Dedifferentiated amniotic fluid mesenchymal stem cell (primary cell): ENCODE results near the gene IL4R.
A peak's percentile ranks its signal among the peaks of the same experiment; 100 is the strongest.

Experiments
- DNase-seq: peaks from one replicate; pipeline ENCODE4 v3.0.0-alpha.2; 2016; ENCODE audit errors: extremely low spot score

Gene IL4R

GRCh38 chr16:27359051-27359450, 45.3 kb downstream of the IL4R start:
- no peak for DNase-seq

DNA sequence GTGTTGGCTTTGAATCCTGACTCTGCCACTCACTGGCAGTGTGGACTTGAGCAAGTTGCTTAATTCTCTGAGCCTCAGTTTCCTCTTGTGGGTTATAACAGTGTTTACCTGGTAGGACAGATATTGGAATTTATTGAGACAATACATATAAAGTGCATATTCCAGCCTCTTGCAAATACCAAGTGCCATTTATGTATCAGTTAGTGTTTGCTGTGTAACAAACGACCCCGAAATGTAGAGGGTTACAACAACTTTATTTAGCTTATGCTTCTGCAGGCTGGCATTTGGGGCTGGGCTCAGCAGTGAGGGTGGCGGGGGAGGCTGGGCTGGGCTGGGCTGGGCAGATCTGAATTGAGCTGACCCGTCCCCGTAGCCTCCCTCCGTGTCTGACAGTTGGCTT, 45.8 kb downstream of the IL4R start:
- DNase-seq, result no peak

GRCh38 chr16:27361987-27362386, 48.2 kb downstream of the IL4R start:
- DNase-seq, result no peak

- DNase-seq, result no peak
Observed at GRCh38 chr16:27362570-27363245, 48.9 kb downstream of the IL4R start.

- DNase-seq, result no peak
Observed at GRCh38 chr16:27363246-27363632, 49.5 kb downstream of the IL4R start.

GRCh38 chr16:27363797-27364196, 50.0 kb downstream of the IL4R start:
- DNase-seq, result no peak

DNA sequence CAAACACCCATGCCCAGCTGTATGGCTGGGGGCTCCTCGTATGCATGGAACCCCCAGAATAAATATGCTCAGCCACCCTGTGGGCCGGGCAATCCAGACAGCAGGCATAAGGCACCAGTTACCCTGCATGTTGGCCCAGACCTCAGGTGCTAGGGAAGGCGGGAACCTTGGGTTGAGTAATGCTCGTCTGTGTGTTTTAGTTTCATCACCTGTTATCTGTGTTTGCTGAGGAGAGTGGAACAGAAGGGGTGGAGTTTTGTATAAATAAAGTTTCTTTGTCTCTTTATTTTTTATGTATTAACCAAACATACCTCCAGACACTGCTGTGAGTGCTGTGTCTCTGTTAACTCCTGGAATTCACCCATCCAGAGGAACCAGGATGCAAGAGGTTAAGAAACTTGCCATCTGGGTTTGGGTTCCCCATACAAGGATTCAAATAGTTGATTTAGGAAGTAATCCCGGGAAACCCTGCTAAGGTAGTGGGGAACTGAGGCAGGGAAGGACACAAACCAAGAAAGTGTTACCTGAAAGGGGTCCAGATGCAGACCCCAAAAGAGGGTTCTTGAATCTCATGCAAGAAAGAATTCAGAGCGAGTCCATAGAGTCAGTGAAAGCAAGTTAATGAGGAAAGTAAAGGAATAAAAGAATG, 50.8 kb downstream of the IL4R start:
- DNase-seq, result no peak

DNA sequence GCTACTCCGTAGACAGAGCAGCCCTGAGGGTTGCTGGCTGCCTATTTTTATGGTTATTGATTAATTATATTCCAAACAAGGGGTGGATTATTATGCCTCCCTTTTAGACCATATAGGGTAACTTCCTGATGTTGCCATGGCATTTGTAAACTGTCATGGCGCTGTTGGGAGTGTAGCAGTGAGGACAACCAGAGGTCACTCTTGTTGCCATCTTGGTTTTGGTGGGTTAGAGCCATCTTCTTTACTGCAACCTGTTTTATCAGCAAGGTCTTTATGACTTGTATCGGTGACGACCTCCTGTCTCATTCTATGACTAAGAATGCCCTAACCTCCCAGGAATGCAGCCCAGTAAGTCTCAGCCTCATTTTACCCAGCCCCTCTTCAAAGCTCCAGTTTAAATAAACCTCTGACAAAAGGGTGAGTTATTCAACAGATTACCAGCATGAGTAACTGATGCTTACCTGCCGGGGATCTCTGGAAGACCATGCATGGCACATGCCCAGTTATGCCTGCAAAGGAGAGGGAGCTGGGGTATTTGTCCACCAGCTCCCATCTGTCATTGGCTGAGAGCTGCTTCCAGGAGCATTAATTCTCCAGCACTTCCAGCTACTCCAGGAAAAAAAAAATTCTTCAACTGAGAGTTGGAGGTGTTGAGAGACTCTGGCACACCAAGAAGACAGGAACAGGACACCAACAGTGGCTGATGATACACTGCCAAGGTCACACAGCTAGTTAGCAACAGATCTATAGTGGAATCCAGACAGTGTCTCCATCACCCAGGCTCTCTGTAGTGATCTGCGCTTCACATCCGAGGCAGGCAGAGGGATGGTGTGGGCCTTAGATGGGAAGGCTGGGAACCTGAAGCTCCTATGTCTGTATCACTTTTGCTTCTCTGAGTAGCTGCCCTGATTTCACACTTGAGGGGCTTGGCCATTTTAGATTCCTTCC, 51.6 kb downstream of the IL4R start:
- DNase-seq, result no peak

GRCh38 chr16:27366687-27367460, 53.1 kb downstream of the IL4R start:
- DNase-seq, result no peak

DNA sequence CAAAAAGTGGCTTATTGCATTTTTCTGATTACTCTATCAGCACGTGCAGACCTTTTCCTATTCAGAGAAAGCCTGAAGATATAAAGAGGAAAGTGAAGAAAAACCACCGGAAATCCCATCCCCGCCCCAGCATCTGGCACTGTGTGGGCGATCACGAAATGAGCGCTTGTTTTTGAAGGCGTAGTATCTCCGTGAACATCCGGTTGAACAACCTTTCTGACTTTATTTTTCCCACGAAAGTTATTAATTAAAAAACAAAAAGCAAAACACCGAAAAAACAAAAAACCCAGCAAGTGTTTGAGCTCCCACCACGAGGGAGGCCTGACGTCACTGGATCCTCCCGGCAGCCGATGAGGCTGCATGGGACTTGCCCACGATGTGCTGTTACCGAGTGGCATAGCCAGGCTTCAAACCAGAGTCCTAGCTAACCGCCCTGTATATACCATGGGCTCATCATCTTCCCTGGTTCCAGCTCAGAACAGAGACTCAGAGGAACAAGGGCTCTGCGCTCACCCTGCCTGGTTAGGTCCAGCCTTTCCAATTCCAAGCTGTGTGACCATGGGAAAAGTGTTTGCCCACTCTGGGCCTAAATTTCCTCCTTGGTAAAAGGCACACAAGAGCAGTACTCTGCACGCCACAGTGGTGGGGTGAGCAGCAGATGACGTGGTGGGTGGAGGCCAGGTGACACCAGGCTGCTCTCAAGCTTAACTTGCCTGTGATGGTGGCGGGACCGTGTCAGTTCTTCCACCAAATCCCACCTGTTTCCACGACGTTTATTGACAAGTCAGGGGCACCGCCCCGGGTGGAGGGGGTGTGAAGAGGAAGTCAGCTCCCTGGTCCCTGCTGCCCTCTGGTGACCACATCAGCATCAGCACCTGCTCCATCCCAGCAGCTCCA, 53.9 kb downstream of the IL4R start:
- peak; percentile 21 for DNase-seq

GRCh38 chr16:27368358-27368722, 54.6 kb downstream of the IL4R start:
- no peak for DNase-seq

DNA sequence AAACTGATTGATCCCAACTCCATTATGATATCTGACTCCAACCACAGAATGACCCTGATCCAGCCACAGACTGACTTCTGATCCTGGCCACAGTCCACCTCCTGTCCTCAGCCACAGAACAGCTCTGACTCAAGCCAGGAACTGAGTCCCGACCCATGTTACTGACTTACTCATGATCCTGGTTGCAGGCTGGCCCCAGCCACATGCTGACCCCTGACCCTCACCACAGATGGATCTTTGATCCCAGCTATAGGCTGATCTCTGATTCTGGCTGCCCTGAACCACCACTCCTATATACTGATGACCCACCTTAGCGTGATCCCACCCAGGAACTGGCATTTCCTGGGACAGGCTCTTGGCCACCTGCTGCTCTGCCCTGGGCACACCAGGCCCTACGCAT, 56.0 kb downstream of the IL4R start:
- no peak for DNase-seq

GRCh38 chr16:27370318-27370717, 56.5 kb downstream of the IL4R start:
- no peak for DNase-seq

DNA sequence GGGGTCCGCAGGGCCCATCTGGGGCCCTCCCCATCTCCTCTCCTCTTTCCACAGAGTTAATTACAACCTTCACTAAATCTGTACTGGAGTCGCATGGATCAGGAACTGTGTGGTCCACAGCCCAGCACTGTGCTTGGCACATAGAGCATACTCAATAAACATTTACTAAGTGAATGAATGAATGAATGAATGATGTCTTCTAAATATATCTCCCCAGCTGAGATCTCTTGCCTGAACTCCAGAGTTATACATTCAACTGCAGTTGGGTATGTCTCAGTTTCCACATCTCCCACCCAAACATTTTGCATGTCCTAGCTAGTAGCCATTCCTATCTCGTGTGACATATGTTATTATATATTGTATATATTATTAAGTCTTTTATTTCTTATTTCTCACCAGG, 59.5 kb downstream of the IL4R start:
- no peak for DNase-seq

DNA sequence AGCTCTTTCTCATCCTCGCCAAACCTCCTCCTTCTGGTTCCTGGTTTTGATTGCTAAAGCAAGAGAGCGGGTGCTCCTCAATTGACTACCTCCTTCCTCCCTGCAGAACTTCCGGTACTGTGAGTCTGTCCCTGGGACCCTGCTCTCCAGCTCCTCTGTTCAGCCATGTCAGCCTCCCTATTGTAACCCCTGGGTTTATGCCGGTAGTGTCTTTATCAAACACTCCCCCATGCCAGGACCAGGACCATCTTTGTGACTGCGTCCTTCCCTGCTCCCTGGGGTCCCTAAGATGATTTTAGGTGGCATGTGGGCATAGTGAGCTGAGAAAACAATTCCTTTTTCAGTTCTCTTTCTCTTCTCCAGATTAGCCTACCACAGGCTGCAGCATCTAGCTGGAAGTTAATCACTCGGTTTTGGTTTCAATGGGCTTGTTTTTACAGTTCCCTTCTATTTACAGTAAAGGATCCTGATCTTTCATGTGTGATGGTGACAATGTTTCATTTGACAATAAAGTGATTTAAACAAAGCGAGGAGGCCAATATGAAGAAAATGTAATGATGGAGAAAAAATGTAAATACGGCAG, 60.5 kb downstream of the IL4R start:
- DNase-seq, result no peak

- DNase-seq, result no peak
Observed at GRCh38 chr16:27374804-27375425, 61.1 kb downstream of the IL4R start.

DNA sequence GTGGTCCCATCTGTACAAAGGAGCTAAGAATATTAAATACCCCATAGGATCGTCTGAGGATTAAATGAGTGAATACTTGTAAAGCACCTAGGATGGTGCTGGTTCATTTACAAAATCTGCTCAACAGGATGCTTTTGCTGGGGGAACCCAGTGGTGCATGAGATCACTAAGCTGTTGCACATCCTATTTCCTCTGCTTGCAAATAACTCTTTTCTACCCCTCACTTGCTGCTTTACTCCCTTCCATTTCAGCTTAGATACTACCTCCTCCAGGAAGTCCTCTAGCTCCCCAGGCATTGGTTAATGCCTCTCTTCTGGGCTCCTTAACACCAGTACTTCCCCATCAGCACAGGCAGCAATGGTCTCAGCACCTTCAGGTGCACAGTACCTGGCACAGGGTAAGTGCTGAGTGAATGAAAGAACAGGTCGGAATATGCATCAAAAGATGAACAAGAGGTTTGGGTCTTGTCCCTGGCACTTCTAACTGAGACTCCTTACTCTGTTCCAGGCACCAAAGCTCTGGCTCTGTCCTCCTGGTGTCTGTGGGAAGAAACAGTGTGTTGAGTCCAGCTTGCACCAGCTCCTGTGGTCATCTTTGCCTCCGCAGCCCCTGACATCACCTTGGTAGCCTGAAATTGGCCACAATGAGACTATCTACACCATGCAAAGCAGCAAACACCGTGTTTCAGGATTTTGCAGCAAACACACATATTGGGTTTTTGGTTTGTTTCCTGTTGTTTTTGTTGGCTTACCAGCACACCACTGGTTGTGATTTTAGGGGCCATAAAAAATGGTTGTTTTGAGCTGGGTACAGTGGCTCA, 64.1 kb downstream of the IL4R start:
- no peak for DNase-seq

- DNase-seq, result no peak
Observed at GRCh38 chr16:27378871-27379481, 65.2 kb downstream of the IL4R start.

DNA sequence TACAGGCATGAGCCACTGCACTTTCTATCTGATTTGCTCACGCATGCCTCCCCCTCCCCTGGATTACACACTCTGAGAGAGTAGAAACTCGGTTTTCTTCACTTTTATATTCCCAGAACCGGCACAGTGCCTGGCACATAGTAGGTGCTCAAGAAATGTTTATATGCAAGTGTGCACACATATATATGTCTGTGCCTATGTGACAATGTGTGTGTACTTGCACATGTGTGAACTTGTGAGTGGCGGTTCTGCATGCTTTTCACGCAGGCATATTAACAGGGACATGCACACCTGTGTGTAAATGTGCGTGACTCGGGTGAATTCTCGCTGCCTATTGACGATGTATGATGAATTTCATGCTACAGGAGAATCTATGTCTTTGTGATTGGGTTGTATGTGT, 66.1 kb downstream of the IL4R start:
- no peak for DNase-seq
